ENCODE measurements around the gene HMGN3.

HMGN3 gene

GRCh38 chr6:79168695-79168980 is 65.8 kb downstream of the HMGN3 start:
- no peaks in the 10 kb centered on the region for H3K9me2 ChIP-seq (replicated peaks; ENCODE audit: insufficient read depth, low read length)
- TF ChIP-seq CTCF (IDR thresholded peaks at IDR 0.05; ENCODE audit: insufficient read depth, low read length, poor library complexity, severe bottlenecking) (no peak), EZH2phosphoT487 (conservative IDR thresholded peaks at IDR 0.05; ENCODE audit: low read length) (no peak)
- H3K4me3 ChIP-seq (ENCODE audit: insufficient read depth, low read length, poor library complexity, severe bottlenecking), result no peak overlapping the region
- no peak overlapping the region for H3K9ac ChIP-seq (ENCODE audit: low read length)
- H2AFZ ChIP-seq (ENCODE audit: low read depth, low read length, severe bottlenecking), result no peak overlapping the region
- no peaks in the 10 kb centered on the region for H4K20me1 ChIP-seq (ENCODE audit: low read depth, low read length)
- no peaks in the 10 kb centered on the region for H3F3A ChIP-seq (ENCODE audit: insufficient read depth)
- no peaks in the 10 kb centered on the region for H3K9me3 ChIP-seq (ENCODE audit: insufficient read depth, low read length)
- H3K79me2 ChIP-seq (ENCODE audit: insufficient read depth, low read length), result no peaks in the 10 kb centered on the region
- H3K36me3 ChIP-seq (ENCODE audit: low read length), result no peaks in the 10 kb centered on the region
- H3K27ac ChIP-seq (ENCODE audit: low read depth, low read length), result no peak overlapping the region
- no peak overlapping the region for H3K4me2 ChIP-seq (ENCODE audit: low read depth, low read length, poor library complexity, severe bottlenecking)
- H3K27me3 ChIP-seq (ENCODE audit: low read length), result no peaks in the 10 kb centered on the region

DNA sequence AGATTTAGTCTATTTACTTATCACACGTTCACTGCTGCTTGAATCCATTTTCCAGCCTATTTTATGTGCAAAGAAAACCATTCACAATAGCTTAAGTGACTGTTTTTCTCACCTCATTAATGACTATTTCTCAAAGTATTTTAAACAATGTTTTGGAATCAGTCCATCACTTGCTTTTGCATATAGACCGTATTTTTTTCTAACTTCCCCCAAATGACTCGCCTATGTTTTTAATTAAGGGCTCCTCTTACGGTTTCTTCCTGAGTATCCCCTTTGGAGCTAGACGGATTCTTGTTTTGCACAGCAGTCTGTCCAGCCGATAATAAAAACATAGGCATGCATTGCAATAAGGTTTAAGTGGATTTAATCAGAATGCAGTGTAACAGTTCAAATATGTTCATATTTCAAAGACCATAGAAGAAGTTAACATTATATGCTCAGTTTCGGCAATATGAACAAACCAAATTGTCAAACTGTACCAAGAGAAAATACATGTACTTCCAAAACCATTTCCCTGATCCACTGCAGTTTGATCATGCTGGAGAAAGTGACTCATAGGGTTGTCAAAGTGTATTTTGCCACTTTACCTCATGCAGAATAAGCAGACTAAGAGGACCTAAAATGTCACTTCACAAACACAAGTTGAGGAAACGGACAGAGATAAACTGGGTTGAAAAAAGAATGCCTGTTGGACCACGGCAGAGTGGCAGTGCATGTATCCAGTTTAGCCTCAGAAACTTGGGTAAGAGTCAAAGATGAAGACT is 66.4 kb downstream of the HMGN3 start:
- no peak overlapping the region for H3K27ac ChIP-seq (ENCODE audit: low read depth, low read length)
- no peaks in the 10 kb centered on the region for H3K9me3 ChIP-seq (ENCODE audit: insufficient read depth, low read length)
- no peaks in the 10 kb centered on the region for H3K9me2 ChIP-seq (replicated peaks; ENCODE audit: insufficient read depth, low read length)
- H2AFZ ChIP-seq (ENCODE audit: low read depth, low read length, severe bottlenecking), result no peak overlapping the region
- no peaks in the 10 kb centered on the region for H3K27me3 ChIP-seq (ENCODE audit: low read length)
- no peaks in the 10 kb centered on the region for H3K79me2 ChIP-seq (ENCODE audit: insufficient read depth, low read length)
- no peaks in the 10 kb centered on the region for H3K36me3 ChIP-seq (ENCODE audit: low read length)
- no peaks in the 10 kb centered on the region for H3F3A ChIP-seq (ENCODE audit: insufficient read depth)
- H3K4me2 ChIP-seq (ENCODE audit: low read depth, low read length, poor library complexity, severe bottlenecking), result no peak overlapping the region
- TF ChIP-seq CTCF (IDR thresholded peaks at IDR 0.05; ENCODE audit: insufficient read depth, low read length, poor library complexity, severe bottlenecking) (no peak), EZH2phosphoT487 (conservative IDR thresholded peaks at IDR 0.05; ENCODE audit: low read length) (no peak)
- no peaks in the 10 kb centered on the region for H4K20me1 ChIP-seq (ENCODE audit: low read depth, low read length)
- H3K4me3 ChIP-seq (ENCODE audit: insufficient read depth, low read length, poor library complexity, severe bottlenecking), result no peak overlapping the region
- no peak overlapping the region for H3K9ac ChIP-seq (ENCODE audit: low read length)

GRCh38 chr6:79159846-79160245 is 74.6 kb downstream of the HMGN3 start:
- Histone ChIP-seq H3K9me3 (ENCODE audit: insufficient read depth, low read length) (no peaks in the 10 kb centered on the region), H4K20me1 (ENCODE audit: low read depth, low read length) (no peaks in the 10 kb centered on the region), H3K9me2 (replicated peaks; ENCODE audit: insufficient read depth, low read length) (no peaks in the 10 kb centered on the region), H3K36me3 (ENCODE audit: low read length) (no peaks in the 10 kb centered on the region), H2AFZ (ENCODE audit: low read depth, low read length, severe bottlenecking) (no peak overlapping the region), H3K4me2 (ENCODE audit: low read depth, low read length, poor library complexity, severe bottlenecking) (no peak overlapping the region), H3K9ac (ENCODE audit: low read length) (no peak overlapping the region), H3F3A (ENCODE audit: insufficient read depth) (no peaks in the 10 kb centered on the region), H3K79me2 (ENCODE audit: insufficient read depth, low read length) (no peaks in the 10 kb centered on the region), H3K27me3 (ENCODE audit: low read length) (no peaks in the 10 kb centered on the region), H3K4me3 (ENCODE audit: insufficient read depth, low read length, poor library complexity, severe bottlenecking) (no peak overlapping the region), H3K27ac (ENCODE audit: low read depth, low read length) (no peak overlapping the region)
- TF ChIP-seq CTCF (IDR thresholded peaks at IDR 0.05; ENCODE audit: insufficient read depth, low read length, poor library complexity, severe bottlenecking) (no peak), EZH2phosphoT487 (conservative IDR thresholded peaks at IDR 0.05; ENCODE audit: low read length) (no peak)
